Mucosa of gallbladder (tissue), 1 donor: ENCODE data around the gene ST6GALNAC1. TPM values are rescaled to one million over a fixed set of nuclear protein-coding genes. Genes with fewer than 3 reads are reported as not detected.

Experiments
- DNase-seq: peaks from one replicate; pipeline ENCODE4 v3.0.0-alpha.2; 2020; ENCODE audit warnings: low spot score
- total RNA-seq: library from RNA; stranded (reverse); gene quantifications from one replicate; pipeline ENCODE4 v1.2.1, GENCODE V29; 2021
- donor health status: DM: no; HTN: no; CAD: no.

The ST6GALNAC1 gene
- total RNA-seq, 1 donor from 2014 or later = 61.0 TPM

GRCh38 chr17:76581515-76581914 lies 62.0 kb downstream of the ST6GALNAC1 start:
- no peak for DNase-seq

- no peak for DNase-seq
Observed at GRCh38 chr17:76579281-76579680, 64.3 kb downstream of the ST6GALNAC1 start.

GRCh38 chr17:76578376-76578775 lies 65.2 kb downstream of the ST6GALNAC1 start:
- DNase-seq = no peak

GRCh38 chr17:76577876-76578275 lies 65.7 kb downstream of the ST6GALNAC1 start:
- DNase-seq = no peak

DNA sequence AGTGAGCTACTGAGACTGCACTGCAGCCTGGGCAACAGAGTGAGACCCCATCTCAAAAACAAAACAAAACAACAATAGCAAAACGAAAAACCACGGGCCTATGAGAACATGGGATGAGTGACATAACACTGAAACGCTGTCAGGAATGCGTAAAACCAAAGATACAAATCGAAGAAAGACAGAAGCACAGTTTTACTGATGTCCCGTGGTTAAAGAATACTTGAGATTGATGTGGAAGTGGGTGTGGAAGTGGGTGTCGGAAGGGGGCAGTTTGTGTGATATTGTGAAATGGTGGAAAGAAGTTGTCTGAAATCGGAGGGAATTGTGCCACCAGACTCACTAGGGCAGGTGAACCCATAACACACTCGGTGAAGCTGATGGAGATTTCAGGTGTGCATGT lies 67.4 kb downstream of the ST6GALNAC1 start:
- DNase-seq = no peak

- DNase-seq = no peak
Observed at GRCh38 chr17:76575570-76575969, 68.0 kb downstream of the ST6GALNAC1 start.

Other genes starting within 250 kb of the ST6GALNAC1 start
- gene UBE2O, start 190.6 kb downstream of the ST6GALNAC1 start, total RNA-seq = 26.0 TPM
- gene AANAT, start 176.2 kb downstream of the ST6GALNAC1 start, total RNA-seq = not detected
- 48.8 TPM for gene RHBDF2, start 142.3 kb downstream of the ST6GALNAC1 start, total RNA-seq
- gene CYGB, start 106.0 kb downstream of the ST6GALNAC1 start, total RNA-seq = 14.7 TPM
- gene PRCD, start 103.7 kb downstream of the ST6GALNAC1 start, total RNA-seq = 4.3 TPM
- 2.4 TPM for gene ST6GALNAC2, start 57.9 kb downstream of the ST6GALNAC1 start, total RNA-seq
- 217 TPM for gene MXRA7, start 67.2 kb upstream of the ST6GALNAC1 start, total RNA-seq
- 34.4 TPM for gene JMJD6, start 82.8 kb upstream of the ST6GALNAC1 start, total RNA-seq
- gene METTL23, start 83.1 kb upstream of the ST6GALNAC1 start, total RNA-seq = 35.0 TPM
- 130 TPM for gene SRSF2, start 93.6 kb upstream of the ST6GALNAC1 start, total RNA-seq
- gene MFSD11, start 94.4 kb upstream of the ST6GALNAC1 start, total RNA-seq = 21.1 TPM
- 0.69 TPM for gene MGAT5B, start 224.6 kb upstream of the ST6GALNAC1 start, total RNA-seq